Subcutaneous preadipocyte (primary cell): Measurements from ENCODE around the gene BEX4. TPM values are rescaled to one million over a fixed set of nuclear protein-coding genes. Genes with fewer than 3 reads are reported as not detected.

Experiments
- total RNA-seq: library from RNA; depleted of rRNA; stranded (reverse); fragments of >200 nt; gene quantifications from 2 replicates; pipeline ENCODE4 v1.2.3, GENCODE V29; 2012

Gene BEX4, protein sequence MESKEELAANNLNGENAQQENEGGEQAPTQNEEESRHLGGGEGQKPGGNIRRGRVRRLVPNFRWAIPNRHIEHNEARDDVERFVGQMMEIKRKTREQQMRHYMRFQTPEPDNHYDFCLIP
- total RNA-seq: 6.5 and 11.4 TPM in 2 replicates

DNA sequence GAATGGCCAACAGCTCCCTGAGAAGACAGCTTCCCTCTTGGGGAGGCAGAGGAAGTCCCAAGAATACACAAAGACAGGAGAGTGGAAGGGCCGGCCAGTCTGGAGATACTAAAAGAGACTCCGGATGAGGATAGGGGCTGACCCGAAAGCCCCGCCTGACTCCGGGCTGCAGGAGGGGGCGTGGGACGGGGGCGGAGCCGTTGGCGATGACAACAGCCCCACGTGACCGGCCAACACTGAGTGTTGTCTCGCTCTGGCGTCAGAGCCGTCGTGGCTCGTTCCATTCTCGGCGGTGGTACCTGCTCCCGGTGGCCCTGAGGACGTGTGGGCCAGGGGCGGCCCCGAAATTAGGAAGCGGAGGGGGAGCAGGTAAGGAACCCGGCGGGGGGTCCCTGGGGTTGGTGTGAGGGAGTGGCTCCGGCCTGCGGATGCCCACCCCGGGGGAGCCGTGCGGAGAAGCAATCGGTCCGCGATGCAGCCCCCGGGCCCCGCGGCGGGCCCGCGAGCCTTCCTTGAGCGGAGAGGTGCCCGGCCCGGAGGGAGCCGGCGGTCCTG is at the start of gene BEX4:
BEX4 (plus strand) TSS at position 239 of the 555 bp plus-strand sequence. CDS start 1,046 bp downstream, outside the sequence.

DNA sequence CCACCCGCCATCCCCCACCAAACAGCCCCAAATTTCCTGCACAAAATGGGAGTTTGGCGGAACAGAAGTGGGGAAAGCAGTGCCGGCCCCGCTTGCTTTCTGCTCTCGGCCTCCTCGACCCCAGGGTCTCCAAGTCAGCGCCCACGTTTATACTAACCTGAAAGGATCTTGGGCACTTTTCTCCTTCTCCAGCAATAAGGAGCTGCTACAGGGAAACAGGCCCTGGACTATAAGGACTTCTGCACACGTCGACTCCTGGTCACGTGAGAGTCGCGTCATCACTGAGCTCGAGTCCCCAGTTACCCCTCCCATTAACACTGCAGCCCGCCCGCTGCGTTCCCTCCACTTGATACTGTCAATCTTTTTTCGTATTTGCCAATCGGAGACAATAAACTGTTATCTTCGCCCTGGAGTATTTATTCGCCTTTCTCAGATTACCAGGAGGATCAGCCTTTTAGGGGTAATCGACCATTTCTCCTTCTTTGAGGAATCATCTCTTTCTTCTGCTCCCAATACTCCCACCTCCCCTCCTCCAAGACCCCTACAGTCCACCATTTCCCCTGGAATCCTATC is 40.1 kb downstream of the BEX4 start, which contains the start of gene TCEAL8:
TCEAL8 (minus strand) TSS at position 235 of the 573 bp plus-strand sequence. CDS start 1,176 bp downstream, outside the sequence.

Other genes starting within 250 kb of the BEX4 start
- 0.59 TPM in 1 of 2 replicates, not detected in the other for gene BEX1, start 150.9 kb upstream of the BEX4 start, total RNA-seq
- not detected in 2 replicates for gene NXF3, start 122.0 kb upstream of the BEX4 start, total RNA-seq
- 80.7 and 109 TPM in 2 replicates for gene TCEAL8, start 40.0 kb downstream of the BEX4 start, total RNA-seq
- under 0.01 TPM in 1 of 2 replicates, not detected in the other for gene TCEAL5, start 61.6 kb downstream of the BEX4 start, total RNA-seq
- 0.20 and 0.73 TPM in 2 replicates for gene BEX2, start 95.9 kb downstream of the BEX4 start, total RNA-seq
- 22.8 and 26.2 TPM in 2 replicates for gene TCEAL7, start 115.1 kb downstream of the BEX4 start, total RNA-seq
- gene TCEAL9, start 141.4 kb downstream of the BEX4 start, total RNA-seq: 60.3 and 67.8 TPM in 2 replicates
- 120 and 159 TPM in 2 replicates for gene BEX3, start 161.4 kb downstream of the BEX4 start, total RNA-seq